GM18526 (cell line): Measurements from ENCODE around the gene MFSD6.

Experiments used
- POLR2A ChIP-seq: IDR thresholded peaks from 3 replicates; pipeline ENCODE4 v1.6.1; 2011; ENCODE audit not compliant: insufficient read length; ENCODE audit errors: extremely low read depth

MFSD6 gene

DNA sequence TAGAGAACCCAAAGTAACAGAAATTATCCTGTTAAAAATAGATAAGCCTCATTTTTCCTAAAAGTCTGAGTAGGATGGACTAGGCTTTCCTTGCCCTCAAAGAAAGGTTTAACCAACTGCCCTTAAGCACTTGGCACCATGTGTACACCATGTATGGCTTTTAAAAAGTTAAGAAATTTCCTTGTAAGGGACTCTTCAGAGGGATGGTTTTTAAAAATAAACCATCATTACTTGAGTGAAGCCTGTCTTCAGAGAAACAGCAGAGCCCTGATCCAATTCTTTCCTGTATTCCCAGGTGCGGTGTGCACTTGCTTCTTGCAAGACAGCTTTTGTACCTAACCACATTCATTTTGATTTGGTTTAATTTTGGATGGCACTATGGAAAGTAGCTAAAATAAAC is 127.4 kb downstream of the MFSD6 start:
- no peak for TF ChIP-seq POLR2A

GRCh38 chr2:190537765-190538164 is 129.6 kb downstream of the MFSD6 start:
- no peak for TF ChIP-seq POLR2A

- no peak for TF ChIP-seq POLR2A
Measured at GRCh38 chr2:190538201-190538600, 130.0 kb downstream of the MFSD6 start.

GRCh38 chr2:190540048-190540447 is 131.9 kb downstream of the MFSD6 start:
- TF ChIP-seq POLR2A: no peak

GRCh38 chr2:190545093-190545492 is 136.9 kb downstream of the MFSD6 start:
- no peak for TF ChIP-seq POLR2A

DNA sequence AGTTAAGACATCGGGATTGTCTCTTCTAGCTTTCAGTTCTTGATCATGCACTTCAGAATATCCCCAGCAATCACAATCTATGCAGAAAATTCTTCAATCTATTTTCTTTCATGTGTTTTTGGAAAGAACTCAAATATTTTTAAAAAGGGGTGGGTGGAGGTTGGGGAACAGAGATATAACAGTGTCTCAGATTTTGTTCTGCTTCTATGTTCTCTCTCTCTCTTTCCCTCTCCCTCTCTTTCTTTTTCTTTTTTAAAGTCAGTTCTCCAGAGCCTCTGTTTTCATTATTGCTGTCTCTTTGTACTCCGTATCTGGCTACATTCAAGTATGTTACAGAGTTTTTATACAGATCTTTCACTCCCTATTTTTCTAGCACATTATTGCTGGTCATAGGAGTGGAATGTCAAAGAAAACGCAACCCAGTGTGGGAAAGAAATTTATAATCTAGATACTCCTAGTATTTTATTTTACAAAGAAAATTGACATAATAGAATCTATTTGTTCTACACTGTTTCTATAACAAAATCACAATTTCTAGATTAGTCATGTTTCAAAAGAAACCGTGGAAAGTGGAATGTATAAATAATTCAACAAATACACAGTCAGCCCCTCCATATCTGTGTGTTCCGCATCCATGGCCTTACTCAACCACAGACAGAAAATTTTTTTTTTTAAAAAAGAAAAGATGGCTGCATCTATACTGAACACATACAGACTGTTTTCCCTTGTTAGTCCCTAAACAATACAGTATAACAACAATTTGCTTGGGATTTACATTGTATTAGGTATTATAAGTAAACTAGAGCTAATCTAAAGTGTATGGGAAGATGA is 137.6 kb downstream of the MFSD6 start:
- no peak for TF ChIP-seq POLR2A

DNA sequence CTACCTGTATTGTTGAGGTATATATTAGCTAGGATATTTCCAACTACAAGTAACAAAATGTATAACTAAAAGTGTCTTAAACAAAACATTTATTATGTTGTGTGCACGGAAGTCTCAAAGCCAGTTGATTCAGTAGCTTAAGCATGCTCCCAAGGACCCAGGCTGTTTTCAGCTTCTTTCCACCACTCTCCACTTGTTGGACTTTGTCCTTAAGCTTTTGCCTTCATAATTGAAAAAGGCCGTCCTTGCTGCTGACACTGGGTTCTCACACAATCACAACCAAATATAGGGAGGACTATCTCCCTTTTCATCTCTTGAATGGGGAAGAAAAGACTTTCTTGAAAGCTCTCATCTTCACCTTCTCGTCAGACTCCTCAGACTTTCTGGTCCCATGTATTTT is 138.6 kb downstream of the MFSD6 start:
- no peak for TF ChIP-seq POLR2A

DNA sequence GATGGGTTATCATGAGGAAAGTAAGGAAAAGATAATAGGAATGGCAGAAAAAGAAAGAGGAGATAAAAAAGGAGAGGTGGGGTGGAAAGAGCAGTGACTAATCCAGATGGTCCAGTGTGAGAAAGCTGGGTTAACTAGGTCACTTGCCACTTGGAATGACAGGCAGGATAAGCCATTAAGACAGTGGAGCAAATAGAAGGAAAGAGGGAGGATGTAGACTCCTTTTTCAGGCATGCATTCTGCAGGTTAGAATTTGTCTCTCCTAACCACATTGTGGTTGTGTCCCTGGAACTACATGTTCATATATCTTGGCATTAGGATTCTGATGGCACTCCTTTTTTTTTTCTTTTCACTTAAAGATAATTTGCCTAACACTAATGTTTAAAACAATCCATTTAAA is 139.7 kb downstream of the MFSD6 start:
- no peak for TF ChIP-seq POLR2A

- no peak for TF ChIP-seq POLR2A
Measured at GRCh38 chr2:190550137-190550536, 142.0 kb downstream of the MFSD6 start.
